Right ventricle myocardium superior (tissue), 1 donor: ENCODE data around the gene ANXA11. TPM values are rescaled to one million over a fixed set of nuclear protein-coding genes. Genes with fewer than 3 reads are reported as not detected.
"Not testable (repeated sequence)": the region's sequence is repeated elsewhere in the genome, so short reads cannot be mapped to it uniquely, and the experiment has no call there.

ENCODE experiments used
- ATAC-seq: fragments of 200-7000 bp; cut with Tn5 transposase; one replicate; pipeline ENCODE4 v1.9.1; 2020; ENCODE audit warnings: mild to moderate bottlenecking; ENCODE audit not compliant: poor library complexity
- DNase-seq: peaks from one replicate; pipeline ENCODE4 v3.0.0-alpha.2; 2020
- intact Hi-C: fragments of 100-400 bp; cut with DNase I; formaldehyde crosslinking; loops from one replicate; pipeline ENCODE4 v1.11.2; 2022
- total RNA-seq: library from RNA; stranded (reverse); fragmentation: NEBNext Ultra II Directional; extraction: Animal tissue kit (Norgen Biotek cat#: 25700); gene quantifications from one replicate; pipeline ENCODE4 v1.2.1, GENCODE V29; 2021
- donor health status: DM: no; HTN: yes; CAD: no; lungs with severe emphysema.

Gene ANXA11
- total RNA-seq, 1 donor from 2014 or later: 434 TPM

GRCh38 chr10:80139265-80139664, 66.1 kb downstream of the ANXA11 start:
- intact Hi-C loops: loop anchor here (10.0 kb wide), 1 partner anchor 64 kb away; the partner anchor contains the start of gene TMEM254
- ATAC-seq (no peak), DNase-seq (no peak)

DNA sequence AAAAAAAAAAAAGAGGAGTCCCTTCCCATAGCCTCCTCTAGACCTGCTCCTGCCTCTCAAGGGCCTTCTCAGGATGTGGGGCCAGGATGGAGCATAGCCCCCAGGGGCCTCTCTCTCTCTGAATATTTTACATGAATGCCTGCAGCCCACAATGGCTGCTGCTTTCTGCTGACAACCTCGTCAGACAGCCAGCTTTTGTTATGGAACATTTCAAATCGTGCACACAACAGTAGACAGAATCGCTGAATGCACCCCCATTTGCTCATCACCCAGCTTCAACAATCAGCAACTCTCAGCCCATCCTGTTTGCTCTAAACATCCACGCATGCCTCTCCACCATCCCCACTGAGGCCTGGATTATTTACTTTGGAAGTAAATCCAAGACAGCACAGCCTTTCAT, 67.4 kb downstream of the ANXA11 start:
- DNase-seq: no peak
- ATAC-seq: no peak
- intact Hi-C loops: loop anchor here (10.0 kb wide), 1 partner anchor 63 kb away; the partner anchor contains the start of gene TMEM254

DNA sequence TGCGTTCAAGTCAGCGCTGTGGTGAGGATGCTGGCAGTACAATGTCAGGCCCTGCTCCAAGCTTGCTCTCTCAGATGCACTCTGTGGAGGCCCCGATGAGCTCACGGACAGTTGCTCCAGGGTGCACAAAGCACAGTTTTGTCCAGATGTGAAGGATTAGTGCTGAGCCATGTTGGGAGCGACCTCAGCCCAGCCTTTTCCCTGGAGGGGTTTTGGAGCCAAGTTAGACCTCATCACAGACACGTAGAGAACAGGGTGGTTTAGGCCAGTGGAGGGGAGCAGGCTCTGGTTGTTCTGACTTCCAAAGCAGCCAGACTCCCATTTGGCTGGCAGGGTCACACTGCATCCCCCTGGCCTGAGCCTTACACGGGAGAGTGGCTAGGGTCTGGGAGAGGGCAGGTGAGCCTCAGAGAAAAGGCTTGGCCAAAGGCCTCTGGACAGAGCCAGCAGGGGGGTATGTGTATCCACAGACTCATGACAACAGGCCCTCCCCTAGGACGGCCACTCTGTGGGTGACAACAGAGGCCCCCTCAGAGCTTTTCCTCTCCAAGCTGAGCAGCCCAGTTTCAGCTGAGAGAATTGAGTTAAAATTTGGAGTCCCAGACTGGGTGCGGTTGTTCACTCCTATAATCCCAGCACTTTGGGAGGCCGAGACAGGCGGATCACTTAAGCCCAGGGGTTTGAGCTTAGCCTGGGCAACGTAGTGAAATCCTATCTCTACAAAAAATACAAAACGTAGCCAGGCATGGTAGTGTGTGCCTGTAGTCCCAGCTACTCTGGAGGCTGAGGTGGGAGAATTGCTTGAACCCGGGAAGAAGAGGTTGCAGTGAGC, 68.1 kb downstream of the ANXA11 start:
- DNase-seq: peak; percentile 86
- intact Hi-C loops: loop anchor here (10.0 kb wide), 1 partner anchor 62 kb away; the partner anchor contains the start of gene TMEM254
- ATAC-seq: peak; percentile 71

DNA sequence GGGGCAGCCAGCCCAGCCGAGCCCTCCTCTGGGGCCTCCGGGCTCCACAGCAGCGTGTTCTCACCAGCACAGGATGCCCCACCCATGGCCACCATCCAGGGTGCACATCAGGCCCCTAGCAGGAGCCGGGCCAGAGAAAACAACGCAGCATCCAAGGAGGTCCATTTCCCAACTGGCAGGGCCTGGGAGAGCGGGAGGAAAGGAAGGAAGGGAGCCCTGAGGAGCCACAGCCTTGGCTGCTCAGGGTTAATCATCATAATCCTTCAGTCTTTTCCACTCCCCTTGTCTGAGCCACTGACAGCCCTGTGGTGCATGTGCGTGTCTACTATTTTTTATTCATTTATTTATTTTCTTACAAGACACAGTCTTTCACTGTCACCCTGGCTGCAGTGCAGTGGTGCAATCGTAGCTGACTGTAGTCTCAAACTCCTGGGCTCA, 69.2 kb downstream of the ANXA11 start:
- DNase-seq: peak; percentile 97
- intact Hi-C loops: loop anchor here (10.0 kb wide), 1 partner anchor 61 kb away; the partner anchor contains the start of gene TMEM254
- ATAC-seq: peak; percentile 74

- not testable (repeated sequence) for DNase-seq, ATAC-seq
- intact Hi-C loops: loop anchor here (10.0 kb wide), 1 partner anchor 59 kb away; the partner anchor contains the start of gene TMEM254
These were observed 71.7 kb downstream of the ANXA11 start for GRCh38 chr10:80133687-80134086.

DNA sequence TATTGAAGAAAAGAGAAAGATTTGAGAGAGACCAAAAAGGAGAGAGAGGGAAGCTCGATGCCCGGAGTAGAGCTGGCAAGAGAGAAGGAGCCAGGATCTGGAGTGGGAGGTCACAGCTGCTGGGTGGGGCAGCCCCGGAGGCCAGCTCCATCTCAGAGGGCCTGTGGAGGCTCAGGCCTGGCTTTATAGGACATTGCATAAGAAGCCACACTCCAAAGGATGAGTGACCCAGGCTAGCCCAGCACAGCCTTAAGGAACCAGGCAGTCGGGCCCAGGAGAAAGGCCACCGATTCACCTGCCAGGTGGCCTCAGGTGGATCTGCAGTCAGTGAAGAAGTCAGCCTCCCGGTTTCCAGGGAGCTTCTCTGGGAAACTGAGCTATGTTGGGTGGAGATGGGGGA, 72.1 kb downstream of the ANXA11 start:
- intact Hi-C loops: loop anchor here (10.0 kb wide), 1 partner anchor 58 kb away; the partner anchor contains the start of gene TMEM254
- ATAC-seq (peak; percentile 24), DNase-seq (peak; percentile 79)

DNA sequence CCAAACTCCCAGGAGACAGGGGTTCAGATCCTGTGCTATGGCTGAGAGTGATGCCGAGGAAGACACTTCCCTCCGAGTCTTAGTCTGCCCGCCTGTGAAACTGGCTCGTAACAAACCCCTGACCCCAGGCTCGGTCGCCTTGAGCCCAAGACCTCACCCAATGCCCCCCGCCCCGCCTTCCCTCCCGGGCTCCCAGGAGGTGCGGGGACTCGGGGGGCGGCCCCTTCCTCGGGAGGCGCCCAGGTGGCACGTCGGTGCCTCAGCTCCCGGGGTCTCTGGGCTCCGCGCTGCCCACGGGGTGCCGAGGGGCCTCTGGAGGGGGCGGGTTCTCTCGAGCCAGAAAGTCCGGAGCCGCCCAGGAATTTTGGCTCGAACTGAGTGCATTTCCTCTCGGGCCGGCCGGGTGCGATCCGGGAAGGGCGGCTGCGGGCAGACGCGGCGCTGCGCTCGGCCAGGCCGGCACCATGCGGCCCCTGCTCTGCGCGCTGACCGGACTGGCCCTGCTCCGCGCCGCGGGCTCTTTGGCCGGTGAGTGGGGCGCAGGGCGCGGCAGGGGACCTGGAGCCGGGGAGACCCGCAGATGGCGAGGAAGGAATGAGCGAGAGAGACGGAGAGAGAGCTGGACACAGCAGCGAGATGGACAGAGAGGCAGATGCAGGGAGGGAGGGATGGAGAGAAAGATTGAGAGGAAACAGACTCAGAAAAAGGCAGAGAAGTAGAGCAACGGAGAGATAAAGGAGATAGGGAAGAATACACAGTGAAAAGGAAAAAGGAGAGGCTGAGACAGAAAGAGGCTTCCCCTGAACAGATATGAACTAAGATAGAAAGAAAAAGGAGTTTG, 72.8 kb downstream of the ANXA11 start, which contains the start of gene PLAC9:
TSS of gene PLAC9 (plus strand) at position 432 of the 841 bp plus-strand sequence. CDS start at position 465, 33 bp downstream.
- peak; percentile 75 for DNase-seq
- intact Hi-C loops: loop anchor here (10.0 kb wide), 1 partner anchor 58 kb away; the partner anchor contains the start of gene TMEM254

GRCh38 chr10:80131499-80131901, 73.8 kb downstream of the ANXA11 start:
- ATAC-seq (no peak), DNase-seq (no peak)
- intact Hi-C loops: loop anchor here (10.0 kb wide), 1 partner anchor 57 kb away; the partner anchor contains the start of gene TMEM254

More for the DNA sequence above, 72.8 kb downstream of the ANXA11 start, which contains the start of gene PLAC9:
- peak; percentile 65 for ATAC-seq

DNA sequence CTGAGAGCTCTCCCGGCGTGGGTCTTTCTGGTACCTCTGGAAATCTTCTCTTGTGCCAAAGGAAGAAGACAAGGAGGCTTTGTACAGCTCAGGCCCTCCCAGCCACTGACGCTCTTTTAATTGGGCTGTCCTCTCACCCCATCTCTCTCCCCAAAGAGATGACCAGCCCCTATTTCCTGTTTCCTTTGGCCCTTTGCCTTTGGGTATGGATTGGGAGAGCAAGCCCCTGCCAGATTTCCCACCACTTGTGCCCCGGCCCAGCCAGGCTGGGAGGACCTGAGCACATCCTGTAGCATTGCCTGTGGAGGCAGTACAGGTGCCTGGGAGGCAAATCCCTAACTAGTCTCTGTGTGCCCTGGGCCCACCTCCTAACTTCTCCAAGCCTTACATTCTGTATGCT, 78.5 kb downstream of the ANXA11 start:
- intact Hi-C loops: no loop called here
- ATAC-seq: peak; percentile 66
- DNase-seq: no peak

DNA sequence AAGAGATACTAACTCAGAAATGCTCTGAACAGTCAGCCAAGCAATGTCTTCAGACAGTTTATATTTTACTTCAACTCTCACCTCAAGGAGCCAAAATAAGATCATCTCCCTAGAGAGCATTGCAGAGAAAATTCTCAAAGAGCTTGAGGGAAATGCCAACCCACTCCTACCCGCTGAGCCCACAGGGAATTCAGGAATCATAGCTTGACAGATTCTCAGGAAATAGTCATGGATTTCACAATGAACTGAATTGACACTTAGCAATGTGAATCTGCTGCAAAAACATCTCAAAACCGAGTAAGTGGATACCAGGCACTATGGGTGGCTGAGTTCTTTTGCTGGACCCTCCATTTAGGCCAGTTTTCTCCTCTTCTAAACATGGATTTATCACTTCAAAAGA, 82.6 kb downstream of the ANXA11 start:
- no peak for DNase-seq
- intact Hi-C loops: no loop called here
- ATAC-seq: no peak

GRCh38 chr10:80122110-80122710, 83.1 kb downstream of the ANXA11 start:
- DNase-seq (no peak), ATAC-seq (no peak)
- intact Hi-C loops: no loop called here

DNA sequence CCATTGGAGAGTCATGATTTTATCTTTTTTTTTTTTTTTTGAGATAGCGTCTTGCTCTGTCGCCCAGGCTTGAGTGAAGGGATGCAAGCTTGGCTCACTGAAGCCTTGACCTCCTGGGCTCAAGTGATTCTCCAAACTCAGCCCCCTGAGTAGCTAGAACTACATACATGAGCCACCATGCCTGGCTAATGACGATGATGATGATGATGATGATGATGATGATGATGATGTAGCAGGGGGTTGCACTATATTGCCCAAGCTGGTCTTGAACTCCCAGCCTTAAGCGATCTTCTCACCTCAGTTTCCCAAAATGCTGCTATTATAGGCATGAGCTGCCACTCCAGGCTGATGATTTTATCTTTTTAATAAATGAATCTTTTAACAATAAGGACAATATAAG, 86.7 kb downstream of the ANXA11 start:
- no peak for ATAC-seq
- intact Hi-C loops: no loop called here
- DNase-seq: no peak

DNA sequence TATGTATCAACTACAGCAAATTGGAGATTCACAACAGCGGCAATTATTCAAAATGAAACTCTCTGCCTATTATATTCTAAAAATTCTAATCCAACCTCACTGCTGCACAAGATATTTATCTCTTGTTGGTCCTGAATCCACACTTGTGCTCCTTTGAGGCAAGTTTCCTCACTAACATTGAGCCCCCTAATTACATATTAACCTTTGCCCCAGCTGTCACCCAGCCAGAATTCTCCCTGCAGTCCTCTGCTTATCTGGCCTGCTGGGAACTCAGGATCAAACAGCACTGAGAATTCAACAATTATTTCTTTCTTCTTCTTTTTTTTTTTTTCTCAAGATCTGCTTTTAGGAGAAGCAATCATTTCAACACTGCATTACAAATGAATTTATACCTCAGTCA, 94.4 kb downstream of the ANXA11 start:
- intact Hi-C loops: no loop called here
- ATAC-seq (peak; percentile 62), DNase-seq (no peak)

GRCh38 chr10:80108576-80109239, 96.6 kb downstream of the ANXA11 start:
- DNase-seq (no peak), ATAC-seq (no peak)
- intact Hi-C loops: no loop called here

- ATAC-seq: peak; percentile 82
- intact Hi-C loops: no loop called here
- no peak for DNase-seq
These were observed 101.0 kb downstream of the ANXA11 start for GRCh38 chr10:80104066-80104926.
